Measurements from ENCODE around the gene CREB3L2. TPM values are rescaled to one million over a fixed set of nuclear protein-coding genes. Genes with fewer than 3 reads are reported as not detected.

Gene CREB3L2
- total and polyA plus RNA-seq, 2 of the 8 experiments (the other 6 are each of a cell fraction or from before 2014, with no cell fraction given): 14.4 to 48.3 TPM

DNA sequence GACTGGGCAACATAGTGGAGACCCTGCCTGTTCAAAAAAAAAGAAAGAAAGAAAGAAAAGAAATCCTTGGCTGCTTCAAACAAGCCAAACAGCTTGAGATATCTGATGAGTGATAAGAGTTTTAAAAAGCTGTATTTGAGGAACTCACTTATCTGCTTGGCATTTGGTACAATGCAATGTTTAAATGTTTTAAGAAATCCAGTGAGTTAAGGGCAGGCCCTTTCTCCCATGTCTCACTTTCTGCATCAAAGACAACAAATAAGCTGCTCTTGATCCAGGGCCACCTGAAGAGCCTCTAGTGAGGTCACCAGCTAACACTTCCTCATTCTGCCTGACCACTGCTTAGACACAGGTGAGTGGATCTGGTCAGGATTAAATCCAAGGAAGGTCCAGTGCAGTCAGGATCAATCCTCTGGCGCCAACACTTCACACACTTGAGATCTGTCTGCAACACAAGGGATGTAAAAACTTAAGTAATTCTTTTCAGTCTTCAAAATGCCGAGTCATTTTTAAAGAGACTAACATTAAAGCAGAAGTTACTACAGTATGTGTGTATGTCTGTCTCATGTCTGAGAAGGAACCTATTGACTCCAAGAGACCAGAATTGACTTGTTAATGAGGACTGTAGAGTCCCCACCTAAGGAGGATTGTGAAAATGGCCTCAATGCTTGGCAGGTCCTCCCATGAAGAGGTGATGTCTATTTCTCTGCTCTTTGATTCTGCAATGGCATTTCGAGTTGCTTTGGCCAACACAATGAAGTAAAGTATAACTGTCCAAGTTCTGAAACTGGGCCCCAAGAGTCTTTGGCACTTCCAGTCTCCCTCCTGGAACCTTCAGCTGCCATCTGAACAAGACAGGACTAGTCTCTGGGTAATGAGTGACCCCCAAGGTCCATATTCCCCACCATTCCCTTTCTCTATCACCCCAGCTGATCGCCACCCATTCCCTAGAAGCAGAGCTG is 43.1 kb downstream of the CREB3L2 start:
- H4K5ac ChIP-seq (ENCODE audit: insufficient read length, low read depth, low read length): no peak overlapping the region
- no peak overlapping the region for H3K56ac ChIP-seq (replicated peaks; ENCODE audit: insufficient read length, low read depth, low read length)
- ChIA-PET POLR2A (ENCODE audit: partially characterized antibody) (interaction anchor here (1.3 kb wide), 1 partner anchor 16 kb away, joined by 3 read pairs; no protein-coding TSS in a partner anchor), CTCF (ENCODE audit: partially characterized antibody) (interaction anchor here (1.5 kb wide), 1 partner anchor 8 kb away, joined by 3 read pairs; no protein-coding TSS in a partner anchor)
- TF ChIP-seq KDM5A (IDR thresholded peaks at IDR 0.05; ENCODE audit: low read length): no peak
- TF ChIP-seq JUND (IDR thresholded peaks at IDR 0.05; ENCODE audit: low read length): no peak
- TF ChIP-seq NANOG (IDR thresholded peaks at IDR 0.05; ENCODE audit: insufficient read depth, low read depth, low read length, poor library complexity, severe bottlenecking): no peak
- no peak for TF ChIP-seq TCF12 (IDR thresholded peaks at IDR 0.05; ENCODE audit: low read depth, low read length)
- TF ChIP-seq HDAC6 (IDR thresholded peaks at IDR 0.05; ENCODE audit: low read depth, low read length): no peak
- no peak for TF ChIP-seq CTBP2 (IDR thresholded peaks at IDR 0.05; ENCODE audit: borderline replicate concordance, insufficient read depth, insufficient read length, low read length)
- TF ChIP-seq SP2 (IDR thresholded peaks at IDR 0.05; ENCODE audit: low read length): no peak
- no peak for TF ChIP-seq SIRT6 (IDR thresholded peaks at IDR 0.05; ENCODE audit: low read length)
- no peak for TF ChIP-seq EZH2 (IDR thresholded peaks at IDR 0.05; ENCODE audit: low read depth, low read length, severe bottlenecking)
- TF ChIP-seq TAF7 (optimal IDR thresholded peaks at IDR 0.05; ENCODE audit: borderline replicate concordance, low read depth, low read length): no peak
- H3K36me3 ChIP-seq (ENCODE audit: control insufficient read depth in 2 of 4, insufficient read depth in 4 of 4, low read length in 3 of 4): peaks cover 0 to 3% (median 0%) of the 10 kb centered on the region in 4 experiments; a peak in 1 of 8 replicates
- H3K9ac ChIP-seq (replicated peaks in 1 of 4; ENCODE audit: extremely low read depth in 1 of 4, low read depth in 3 of 4, low read length in 3 of 4): no peak overlapping the region
- no peak overlapping the region for H2BK5ac ChIP-seq (ENCODE audit: low read depth, low read length)
- H4K91ac ChIP-seq (replicated peaks; ENCODE audit: insufficient read length, low read length): no peak overlapping the region
- H2BK120ac ChIP-seq (replicated peaks; ENCODE audit: low read depth, low read length): no peak overlapping the region
- H3K79me1 ChIP-seq (ENCODE audit: low read depth, low read length): peaks cover 3% of the 10 kb centered on the region
- no peak overlapping the region for H2AFZ ChIP-seq (ENCODE audit: low read length)
- peaks cover 0 to 51% of the 10 kb centered on the region in 2 experiments; a peak in 2 of 4 replicates for H3K79me2 ChIP-seq (ENCODE audit: control insufficient read depth in 1 of 2, insufficient read depth in 2 of 2, low read length in 2 of 2)
- no peak overlapping the region for H2AK5ac ChIP-seq (ENCODE audit: low read depth, low read length)
- H4K20me1 ChIP-seq (replicated peaks in 1 of 2; ENCODE audit: control insufficient read depth in 1 of 2, insufficient read depth in 2 of 2, low read length in 2 of 2): no peaks in the 10 kb centered on the region
- H3K18ac ChIP-seq (ENCODE audit: extremely low read depth, low read length): no peak overlapping the region
- WGBS, 2 experiments (ENCODE audit: extremely low coverage in 1 of 2, insufficient coverage in 1 of 2, insufficient read length in 1 of 2, insufficient replicate concordance in 2 of 2, low coverage in 1 of 2, low lambda C conversion rate in 2 of 2, missing lambda C conversion rate in 1 of 2): 82% methylated on average over 4 of the region's 4 CpGs; no CpG with 5 or more reads in 1 of the 2 experiments
- no peak overlapping the region for H2BK12ac ChIP-seq (ENCODE audit: low read depth, low read length)
- FAIRE-seq: no peak
- no peak overlapping the region for H2BK20ac ChIP-seq (ENCODE audit: low read length)
- H4K8ac ChIP-seq (ENCODE audit: extremely low read depth, insufficient read depth, low read length): no peak overlapping the region
- H3K4ac ChIP-seq (replicated peaks; ENCODE audit: insufficient read length, low read depth, low read length): peak overlapping the region; percentile 12
- no peak overlapping the region for H3K14ac ChIP-seq (ENCODE audit: insufficient read length)
- H3K4me2 ChIP-seq (ENCODE audit: insufficient read depth in 1 of 2, low read depth in 2 of 2, low read length in 2 of 2): no peak overlapping the region
- no peak overlapping the region for H2BK15ac ChIP-seq (ENCODE audit: low read length)
- H3K4me3 ChIP-seq (ENCODE audit: extremely low read depth in 1 of 4, insufficient read depth in 2 of 4, low read depth in 3 of 4, low read length in 4 of 4): no peak overlapping the region
- peaks cover 1 to 11% (median 8%) of the 10 kb centered on the region in 4 experiments; a peak in 6 of 7 replicates for H3K4me1 ChIP-seq (replicated peaks in 1 of 4; ENCODE audit: control insufficient read depth in 3 of 4, insufficient read depth in 4 of 4, low read length in 3 of 4)
- no peaks in the 10 kb centered on the region for H3K9me3 ChIP-seq (ENCODE audit: insufficient read depth in 2 of 2, low read depth in 1 of 2, low read length in 1 of 2)
- H3K27me3 ChIP-seq (replicated peaks in 1 of 4; ENCODE audit: control insufficient read depth in 3 of 4, extremely low read depth in 1 of 4, insufficient read depth in 3 of 4, low read length in 3 of 4): no peaks in the 10 kb centered on the region
- no peak overlapping the region for H3K27ac ChIP-seq (ENCODE audit: low read depth, low read length)
- DNase-seq (ENCODE audit: low read depth in 1 of 2, low spot score in 2 of 2): no peak
- no peak overlapping the region for H3K23ac ChIP-seq (ENCODE audit: insufficient read length)
- H3K23me2 ChIP-seq (ENCODE audit: low read depth, low read length): no peaks in the 10 kb centered on the region
